ENCODE data around the gene ROBO1. TPM values are rescaled to one million over a fixed set of nuclear protein-coding genes. Genes with fewer than 3 reads are reported as not detected.

The ROBO1 gene
- total RNA-seq, 2 donors from 2014 or later: 0.12 TPM; not detected in 1

- H3K9me3 Mint-ChIP-seq: peaks cover 3 to 8% of the 10 kb centered on the region in 2 donors
- ATAC-seq (no peak), DNase-seq (ENCODE audit: low spot score in 2 of 2) (no peak)
- no peak overlapping the region for H3K27ac Mint-ChIP-seq
- no peaks in the 10 kb centered on the region for H3K36me3 Mint-ChIP-seq
These were observed 892.4 kb downstream of the ROBO1 start for GRCh38 chr3:78875436-78875835.

- ATAC-seq (no peak), DNase-seq (ENCODE audit: low spot score in 2 of 2) (no peak)
- Mint-ChIP-seq H3K27ac (no peak overlapping the region), H3K9me3 (peaks cover 3 to 8% of the 10 kb centered on the region in 2 donors), H3K36me3 (no peaks in the 10 kb centered on the region)
These were observed 894.2 kb downstream of the ROBO1 start for GRCh38 chr3:78873641-78874040.

GRCh38 chr3:78872195-78872594 is 895.6 kb downstream of the ROBO1 start:
- H3K36me3 Mint-ChIP-seq: no peaks in the 10 kb centered on the region
- no peak for ATAC-seq

GRCh38 chr3:78871048-78871447 is 896.8 kb downstream of the ROBO1 start:
- DNase-seq (ENCODE audit: low spot score in 2 of 2) (no peak), ATAC-seq (no peak)
- Mint-ChIP-seq H3K36me3 (no peaks in the 10 kb centered on the region), H3K9me3 (peaks cover 4% of the 10 kb centered on the region in 2 donors), H3K27ac (peak overlapping the region in 1 of 2 donors; percentile 40)

More at GRCh38 chr3:78872195-78872594, 895.6 kb downstream of the ROBO1 start:
- DNase-seq (ENCODE audit: low spot score in 2 of 2): no peak
- Mint-ChIP-seq H3K9me3 (peaks cover 3 to 8% of the 10 kb centered on the region in 2 donors), H3K27ac (no peak overlapping the region)

- no peaks in the 10 kb centered on the region for H3K36me3 Mint-ChIP-seq
- DNase-seq (ENCODE audit: low spot score in 2 of 2): no peak
- no peak overlapping the region for H3K27ac Mint-ChIP-seq
- peaks cover 4% of the 10 kb centered on the region in 2 donors for H3K9me3 Mint-ChIP-seq
- no peak for ATAC-seq
These were observed 897.3 kb downstream of the ROBO1 start for GRCh38 chr3:78870484-78870883.

GRCh38 chr3:78868570-78868969 is 899.2 kb downstream of the ROBO1 start:
- Mint-ChIP-seq H3K9me3 (peaks cover 4% of the 10 kb centered on the region in 2 donors), H3K27ac (no peak overlapping the region), H3K36me3 (no peaks in the 10 kb centered on the region)
- DNase-seq (ENCODE audit: low spot score in 2 of 2) (no peak), ATAC-seq (no peak)

GRCh38 chr3:78867409-78868372 is 900.1 kb downstream of the ROBO1 start:
- Mint-ChIP-seq H3K9me3 (peaks cover 4% of the 10 kb centered on the region in 2 donors), H3K27ac (no peak overlapping the region), H3K36me3 (no peaks in the 10 kb centered on the region)
- no peak for DNase-seq (ENCODE audit: low spot score in 2 of 2)
- no peak for ATAC-seq

- H3K9me3 Mint-ChIP-seq: peaks cover 26 to 28% of the 10 kb centered on the region in 2 donors
- no peak overlapping the region for H3K27ac Mint-ChIP-seq
- ATAC-seq (no peak), DNase-seq (ENCODE audit: low spot score in 2 of 2) (no peak)
- peaks cover 4 to 8% of the 10 kb centered on the region in 2 donors for H3K36me3 Mint-ChIP-seq
These were observed 904.2 kb downstream of the ROBO1 start for GRCh38 chr3:78863306-78864203.

GRCh38 chr3:78861156-78861555 is 906.6 kb downstream of the ROBO1 start:
- DNase-seq (ENCODE audit: low spot score in 2 of 2) (no peak), ATAC-seq (no peak)
- no peak overlapping the region for H3K27ac Mint-ChIP-seq
- H3K36me3 Mint-ChIP-seq: peaks cover 4 to 8% of the 10 kb centered on the region in 2 donors
- peaks cover 22 to 28% of the 10 kb centered on the region in 2 donors for H3K9me3 Mint-ChIP-seq

GRCh38 chr3:78860567-78860966 is 907.2 kb downstream of the ROBO1 start:
- no peak for ATAC-seq
- Mint-ChIP-seq H3K36me3 (peaks cover 4 to 8% of the 10 kb centered on the region in 2 donors), H3K27ac (no peak overlapping the region), H3K9me3 (peaks cover 22 to 28% of the 10 kb centered on the region in 2 donors)
- no peak for DNase-seq (ENCODE audit: low spot score in 2 of 2)

- Mint-ChIP-seq H3K9me3 (peaks cover 22 to 28% of the 10 kb centered on the region in 2 donors), H3K36me3 (peaks cover 4 to 8% of the 10 kb centered on the region in 2 donors), H3K27ac (no peak overlapping the region)
- no peak for DNase-seq (ENCODE audit: low spot score in 2 of 2)
- no peak for ATAC-seq
These were observed 908.9 kb downstream of the ROBO1 start for GRCh38 chr3:78858910-78859309.

- DNase-seq (ENCODE audit: low spot score in 2 of 2) (no peak), ATAC-seq (no peak)
- Mint-ChIP-seq H3K27ac (no peak overlapping the region), H3K36me3 (peaks cover 4 to 8% of the 10 kb centered on the region in 2 donors), H3K9me3 (peaks cover 22 to 28% of the 10 kb centered on the region in 2 donors)
These were observed 909.6 kb downstream of the ROBO1 start for GRCh38 chr3:78858174-78858573.

GRCh38 chr3:78857494-78858111 is 910.2 kb downstream of the ROBO1 start:
- Mint-ChIP-seq H3K36me3 (peaks cover 4 to 8% of the 10 kb centered on the region in 2 donors), H3K27ac (no peak overlapping the region), H3K9me3 (peaks cover 27 to 34% of the 10 kb centered on the region in 2 donors)
- DNase-seq (ENCODE audit: low spot score in 2 of 2) (no peak), ATAC-seq (no peak)

- no peak for DNase-seq (ENCODE audit: low spot score in 2 of 2)
- Mint-ChIP-seq H3K27ac (no peak overlapping the region), H3K36me3 (peaks cover 4 to 8% of the 10 kb centered on the region in 2 donors), H3K9me3 (peaks cover 24 to 28% of the 10 kb centered on the region in 2 donors)
- ATAC-seq: no peak
These were observed 911.6 kb downstream of the ROBO1 start for GRCh38 chr3:78856164-78856563.

- Mint-ChIP-seq H3K27ac (no peak overlapping the region), H3K9me3 (peaks cover 19 to 27% of the 10 kb centered on the region in 2 donors), H3K36me3 (peaks cover 4 to 8% of the 10 kb centered on the region in 2 donors)
- ATAC-seq (no peak), DNase-seq (ENCODE audit: low spot score in 2 of 2) (no peak)
These were observed 912.6 kb downstream of the ROBO1 start for GRCh38 chr3:78855190-78855589.
